ENCODE results near the gene PRAMEF1. TPM values are rescaled to one million over a fixed set of nuclear protein-coding genes. Genes with fewer than 3 reads are reported as not detected.
"Not testable (repeated sequence)": the region's sequence is repeated elsewhere in the genome, so short reads cannot be mapped to it uniquely, and the experiment has no call there.

Gene PRAMEF1
- not detected for total RNA-seq

- H3K4me3 Mint-ChIP-seq; H3K27me3 Mint-ChIP-seq; H3K27ac Mint-ChIP-seq; DNase-seq; CTCF ChIA-PET; H3K9me3 Mint-ChIP-seq; POLR2A ChIA-PET; H3K36me3 Mint-ChIP-seq (ENCODE audit: low read depth); H3K4me1 Mint-ChIP-seq: not testable (repeated sequence)
Observed at GRCh38 chr1:12791097-12791496, at the start of gene PRAMEF1. PRAMEF1 (plus strand) TSS chr1:12791397; CDS start chr1:12793228, 1,831 bp downstream.

DNA sequence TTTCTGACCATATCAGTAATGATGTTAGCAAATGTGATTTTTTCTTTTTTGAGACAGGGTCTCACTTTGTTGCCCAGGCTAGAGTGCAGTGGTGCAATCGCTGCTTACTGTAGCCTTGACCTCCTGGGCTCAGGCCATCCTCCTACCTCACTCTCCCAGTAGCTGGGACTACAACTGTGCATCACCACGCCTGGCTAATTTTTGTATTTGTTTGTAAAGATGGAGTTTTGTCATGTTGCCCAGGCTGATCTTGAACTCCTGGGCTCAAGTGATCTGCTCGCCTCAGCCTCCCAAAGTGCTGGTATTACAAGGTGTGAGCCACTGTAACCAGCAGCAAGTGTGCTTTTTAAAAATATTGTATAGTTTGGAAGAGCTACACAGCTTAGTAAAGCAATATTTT is 49.3 kb upstream of the PRAMEF1 start:
- peaks cover 27% of the 10 kb centered on the region for H3K27me3 Mint-ChIP-seq
- H3K27ac Mint-ChIP-seq, result no peak overlapping the region
- no peak for DNase-seq
- no peaks in the 10 kb centered on the region for H3K36me3 Mint-ChIP-seq (ENCODE audit: low read depth)
- H3K4me1 Mint-ChIP-seq, result peaks cover 11% of the 10 kb centered on the region
- H3K9me3 Mint-ChIP-seq, result no peaks in the 10 kb centered on the region
- H3K4me3 Mint-ChIP-seq, result no peak overlapping the region
- ChIA-PET CTCF (no interaction called here), POLR2A (no interaction called here)

DNA sequence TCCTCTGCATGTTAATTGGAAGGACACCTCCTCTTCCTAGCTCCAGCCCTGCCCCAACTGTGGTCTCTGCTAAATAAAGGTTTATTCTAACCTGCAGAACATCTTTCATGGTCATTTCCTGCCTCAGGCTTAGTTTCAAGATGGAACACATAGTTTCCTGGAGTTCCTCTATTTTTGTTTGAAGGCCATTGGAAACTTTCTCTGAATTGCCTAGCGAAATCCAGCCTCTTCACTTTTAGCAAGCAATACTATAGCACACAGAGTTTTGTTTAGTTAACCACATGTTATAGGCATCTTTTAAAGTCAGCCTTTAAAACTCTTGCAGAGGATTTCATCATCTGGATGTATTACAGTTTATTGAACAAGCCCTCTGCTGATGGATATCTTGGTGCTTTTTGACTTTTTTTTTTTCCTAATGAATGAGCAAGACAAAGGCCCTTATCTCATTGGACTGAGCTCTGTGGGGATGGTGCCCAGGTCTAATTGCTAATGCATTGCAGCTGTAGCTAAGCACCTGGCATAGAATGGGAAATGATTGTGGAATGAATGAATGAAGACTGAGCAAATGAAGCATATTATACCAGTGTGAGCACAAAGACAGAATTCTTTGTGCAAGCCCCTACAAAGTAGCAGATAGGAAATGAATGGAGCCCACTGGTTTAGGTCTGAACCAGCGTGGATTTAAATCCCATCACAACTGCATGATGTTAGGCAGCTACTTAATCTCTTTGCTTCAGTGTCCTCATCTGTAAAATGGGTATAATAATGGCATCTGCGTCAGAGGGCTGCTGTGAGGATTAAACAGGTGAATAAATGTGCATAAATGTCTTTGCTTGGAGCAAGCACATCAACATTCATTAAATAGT is 45.8 kb upstream of the PRAMEF1 start:
- POLR2A ChIA-PET, result no interaction called here
- Mint-ChIP-seq H3K36me3 (ENCODE audit: low read depth) (no peaks in the 10 kb centered on the region), H3K27me3 (peaks cover 22% of the 10 kb centered on the region), H3K4me1 (peaks cover 11% of the 10 kb centered on the region), H3K9me3 (peaks cover 18% of the 10 kb centered on the region), H3K4me3 (no peak overlapping the region), H3K27ac (no peak overlapping the region)
- CTCF ChIA-PET, result no interaction called here
- DNase-seq, result no peak

DNA sequence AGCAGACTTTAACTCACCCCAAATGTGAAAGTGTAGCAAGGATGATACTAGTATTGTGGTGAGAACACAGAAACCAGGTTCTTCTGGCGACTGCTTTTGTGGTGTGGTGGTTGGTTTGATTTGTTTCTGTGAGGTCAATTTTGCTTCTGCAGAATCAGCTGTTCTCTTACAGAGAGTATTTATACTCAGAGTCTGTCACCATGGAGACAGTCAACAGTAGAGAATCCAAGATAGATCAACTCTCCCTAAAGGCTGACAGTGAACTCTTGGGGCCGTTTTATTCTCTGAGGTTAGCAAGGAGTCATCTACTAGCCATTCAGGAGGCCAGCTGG is 45.2 kb upstream of the PRAMEF1 start, which contains the start of gene CFAP107:
CFAP107 (plus strand) TSS at position 209 of the 332 bp plus-strand sequence. CDS start 231 bp downstream, outside the sequence.
- H3K9me3 Mint-ChIP-seq, result peaks cover 20% of the 10 kb centered on the region
- H3K27ac Mint-ChIP-seq, result no peak within 1 kb of the TSS
- peaks cover 25% of the 10 kb centered on the region for H3K27me3 Mint-ChIP-seq
- no peaks in the 10 kb centered on the region for H3K36me3 Mint-ChIP-seq (ENCODE audit: low read depth)
- POLR2A ChIA-PET, result no interaction called here
- H3K4me3 Mint-ChIP-seq, result no peak within 1 kb of the TSS
- DNase-seq, result peak; percentile 6
- H3K4me1 Mint-ChIP-seq, result peaks cover 11% of the 10 kb centered on the region
- CTCF ChIA-PET, result no interaction called here

- Mint-ChIP-seq H3K27ac (no peak overlapping the region), H3K4me1 (peaks cover 11% of the 10 kb centered on the region), H3K27me3 (peaks cover 35% of the 10 kb centered on the region), H3K9me3 (peaks cover 20% of the 10 kb centered on the region), H3K4me3 (no peak overlapping the region), H3K36me3 (ENCODE audit: low read depth) (no peaks in the 10 kb centered on the region)
- POLR2A ChIA-PET, result no interaction called here
- CTCF ChIA-PET, result no interaction called here
- no peak for DNase-seq
Observed at GRCh38 chr1:12748778-12749355, 42.3 kb upstream of the PRAMEF1 start.

- POLR2A ChIA-PET, result no interaction called here
- no peaks in the 10 kb centered on the region for H3K4me1 Mint-ChIP-seq
- H3K4me3 Mint-ChIP-seq, result no peak overlapping the region
- H3K36me3 Mint-ChIP-seq (ENCODE audit: low read depth), result no peaks in the 10 kb centered on the region
- peaks cover 6% of the 10 kb centered on the region for H3K9me3 Mint-ChIP-seq
- no peak for DNase-seq
- no peak overlapping the region for H3K27ac Mint-ChIP-seq
- H3K27me3 Mint-ChIP-seq, result peaks cover 19% of the 10 kb centered on the region
- CTCF ChIA-PET, result no interaction called here
Observed at GRCh38 chr1:12754738-12755137, 36.5 kb upstream of the PRAMEF1 start.

DNA sequence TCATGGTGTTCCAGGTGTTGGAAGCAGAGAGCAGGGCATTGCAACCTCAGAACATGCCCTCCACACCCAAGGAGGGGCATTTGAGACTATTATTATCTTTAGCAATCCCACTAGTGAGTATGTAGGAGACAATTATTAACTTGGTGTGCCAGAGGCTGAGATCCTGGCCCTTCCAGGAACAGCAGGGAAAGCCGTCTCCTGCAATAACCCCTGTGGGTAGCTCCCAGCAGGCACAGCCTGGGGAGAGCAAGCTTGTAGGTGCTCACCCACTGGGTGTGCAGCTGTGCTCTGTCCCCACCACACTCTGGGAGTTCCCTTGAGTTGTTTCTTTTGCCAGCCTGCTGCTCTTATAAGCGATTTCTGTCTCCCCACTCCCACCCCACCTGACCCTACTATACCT is 34.9 kb upstream of the PRAMEF1 start:
- H3K27ac Mint-ChIP-seq, result no peak overlapping the region
- CTCF ChIA-PET, result no interaction called here
- H3K4me1 Mint-ChIP-seq, result no peaks in the 10 kb centered on the region
- H3K36me3 Mint-ChIP-seq (ENCODE audit: low read depth), result no peaks in the 10 kb centered on the region
- POLR2A ChIA-PET, result no interaction called here
- no peak for DNase-seq
- H3K4me3 Mint-ChIP-seq, result no peak overlapping the region
- H3K9me3 Mint-ChIP-seq, result no peaks in the 10 kb centered on the region
- peaks cover 12% of the 10 kb centered on the region for H3K27me3 Mint-ChIP-seq

- no peak overlapping the region for H3K27ac Mint-ChIP-seq
- H3K9me3 Mint-ChIP-seq, result no peaks in the 10 kb centered on the region
- no peaks in the 10 kb centered on the region for H3K4me1 Mint-ChIP-seq
- DNase-seq, result no peak
- no peaks in the 10 kb centered on the region for H3K36me3 Mint-ChIP-seq (ENCODE audit: low read depth)
- peaks cover 8% of the 10 kb centered on the region for H3K27me3 Mint-ChIP-seq
- ChIA-PET CTCF (no interaction called here), POLR2A (no interaction called here)
- H3K4me3 Mint-ChIP-seq, result no peak overlapping the region
Observed at GRCh38 chr1:12756768-12757413, 34.3 kb upstream of the PRAMEF1 start.

DNA sequence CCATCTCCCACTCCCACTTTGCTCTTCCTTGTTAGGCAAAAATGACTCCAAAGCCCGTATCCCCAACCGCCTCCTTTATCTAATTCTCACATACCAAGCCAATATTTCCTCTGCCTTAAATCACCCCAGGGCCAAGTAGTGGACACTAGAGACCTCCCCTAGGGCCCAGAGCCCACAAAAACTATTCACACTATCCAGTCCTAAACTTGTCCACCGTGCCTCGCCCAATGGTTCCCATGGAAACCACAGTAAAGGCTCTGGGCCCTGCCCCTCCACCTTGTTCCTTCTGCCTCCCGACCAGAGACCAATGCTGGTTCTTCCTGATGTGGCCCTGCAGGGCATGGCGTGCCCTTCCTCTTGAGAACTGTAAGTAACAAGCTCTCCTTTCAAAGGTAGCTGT is 33.4 kb upstream of the PRAMEF1 start:
- Mint-ChIP-seq H3K27ac (no peak overlapping the region), H3K4me1 (no peaks in the 10 kb centered on the region), H3K27me3 (peaks cover 6% of the 10 kb centered on the region), H3K4me3 (no peak overlapping the region), H3K9me3 (no peaks in the 10 kb centered on the region), H3K36me3 (ENCODE audit: low read depth) (no peaks in the 10 kb centered on the region)
- no peak for DNase-seq
- CTCF ChIA-PET, result no interaction called here
- POLR2A ChIA-PET, result no interaction called here

DNA sequence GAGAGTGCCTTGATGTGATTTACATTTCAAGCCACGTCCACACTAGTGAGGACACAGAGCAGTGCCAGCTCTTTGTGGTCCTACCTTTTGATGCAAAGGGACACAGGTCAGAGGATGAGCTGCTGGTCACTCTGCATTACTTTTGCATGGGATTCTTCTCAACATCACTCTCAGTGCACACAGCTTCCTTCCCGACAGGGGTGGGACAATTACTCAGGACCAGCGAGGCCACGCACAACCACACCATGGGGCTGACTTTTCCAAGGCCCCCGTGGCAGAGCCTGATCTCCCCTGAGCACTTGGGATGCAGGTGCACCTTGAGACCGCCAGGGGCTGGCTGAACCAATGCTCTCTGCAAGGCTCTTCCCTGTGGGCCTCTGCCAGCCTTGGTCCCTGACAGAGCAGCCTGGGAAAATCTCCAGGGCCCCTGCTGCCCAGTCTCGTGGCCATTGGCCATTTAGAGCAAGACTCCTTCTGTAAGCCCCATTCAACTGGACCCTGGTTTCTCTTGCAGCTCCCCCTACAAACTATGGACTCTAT is 30.9 kb upstream of the PRAMEF1 start:
- no peak for DNase-seq
- Mint-ChIP-seq H3K9me3 (no peaks in the 10 kb centered on the region), H3K4me1 (no peaks in the 10 kb centered on the region), H3K27me3 (peaks cover 4% of the 10 kb centered on the region), H3K36me3 (ENCODE audit: low read depth) (no peaks in the 10 kb centered on the region), H3K4me3 (no peak overlapping the region), H3K27ac (no peak overlapping the region)
- POLR2A ChIA-PET, result no interaction called here
- CTCF ChIA-PET, result no interaction called here

GRCh38 chr1:12761781-12762180 is 29.4 kb upstream of the PRAMEF1 start:
- POLR2A ChIA-PET, result no interaction called here
- Mint-ChIP-seq H3K4me3 (no peak overlapping the region), H3K9me3 (no peaks in the 10 kb centered on the region), H3K27ac (no peak overlapping the region), H3K36me3 (ENCODE audit: low read depth) (no peaks in the 10 kb centered on the region), H3K4me1 (no peaks in the 10 kb centered on the region), H3K27me3 (peaks cover 7% of the 10 kb centered on the region)
- CTCF ChIA-PET, result no interaction called here
- DNase-seq, result no peak

- H3K27me3 Mint-ChIP-seq, result peaks cover 11% of the 10 kb centered on the region
Observed at GRCh38 chr1:12762766-12763165, 28.4 kb upstream of the PRAMEF1 start.

GRCh38 chr1:12763479-12763878 is 27.7 kb upstream of the PRAMEF1 start:
- no peaks in the 10 kb centered on the region for H3K9me3 Mint-ChIP-seq
- no peaks in the 10 kb centered on the region for H3K36me3 Mint-ChIP-seq (ENCODE audit: low read depth)
- CTCF ChIA-PET, result interaction anchor here (1.0 kb wide), 1 partner anchor 11 kb away, joined by 3 read pairs; no protein-coding TSS in a partner anchor
- POLR2A ChIA-PET, result no interaction called here
- no peak overlapping the region for H3K4me3 Mint-ChIP-seq
- H3K27ac Mint-ChIP-seq, result no peak overlapping the region
- no peaks in the 10 kb centered on the region for H3K4me1 Mint-ChIP-seq
- no peak for DNase-seq
- H3K27me3 Mint-ChIP-seq, result peaks cover 14% of the 10 kb centered on the region

More at GRCh38 chr1:12762766-12763165, 28.4 kb upstream of the PRAMEF1 start:
- CTCF ChIA-PET, result interaction anchor here (1.0 kb wide), 1 partner anchor 12 kb away, joined by 3 read pairs; no protein-coding TSS in a partner anchor
- Mint-ChIP-seq H3K27ac (no peak overlapping the region), H3K4me1 (no peaks in the 10 kb centered on the region), H3K36me3 (ENCODE audit: low read depth) (no peaks in the 10 kb centered on the region), H3K9me3 (no peaks in the 10 kb centered on the region), H3K4me3 (no peak overlapping the region)
- POLR2A ChIA-PET, result no interaction called here
- no peak for DNase-seq

Measured in activated CD4-positive, alpha-beta T cell treated with anti-CD3 and anti-CD28 coated beads, Interleukin-2, amount 10 ng/mL, durations not matched to agents 7 days and 5 days (primary cell).